Stimulated activated CD4-positive, alpha-beta T cell treated with anti-CD3 and anti-CD28 coated beads, Interleukin-12 subunit alpha, Interleukin-12 subunit beta, amount 100 ng/mL, for 4 hours (primary cell): ENCODE data around the gene CDH24.

Experiments
- DNase-seq: peaks from one replicate; pipeline ENCODE4 v3.0.0-alpha.2; 2020

Gene CDH24

GRCh38 chr14:23090254-23090636 is 32.9 kb upstream of the CDH24 start:
- DNase-seq = no peak

GRCh38 chr14:23089498-23090253 is 32.4 kb upstream of the CDH24 start:
- no peak for DNase-seq

DNA sequence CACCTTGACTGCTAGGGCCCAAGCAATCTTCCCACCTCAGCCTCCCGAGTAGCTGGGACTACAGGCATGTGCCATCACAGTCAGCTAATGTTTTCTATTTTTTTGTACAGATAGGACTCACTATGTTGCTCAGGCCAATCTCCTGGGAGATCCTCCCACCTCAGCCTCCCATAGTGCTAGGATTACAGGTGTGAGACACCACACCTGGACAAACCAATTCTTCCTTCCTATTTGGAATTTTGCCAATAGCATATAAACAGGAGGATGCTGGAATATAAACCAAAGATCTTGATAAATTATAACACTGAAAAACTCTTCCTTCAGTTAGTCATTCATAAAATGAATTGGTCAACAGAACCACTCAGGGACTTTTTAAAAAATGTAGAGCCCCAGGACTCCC is 29.2 kb upstream of the CDH24 start:
- no peak for DNase-seq

DNA sequence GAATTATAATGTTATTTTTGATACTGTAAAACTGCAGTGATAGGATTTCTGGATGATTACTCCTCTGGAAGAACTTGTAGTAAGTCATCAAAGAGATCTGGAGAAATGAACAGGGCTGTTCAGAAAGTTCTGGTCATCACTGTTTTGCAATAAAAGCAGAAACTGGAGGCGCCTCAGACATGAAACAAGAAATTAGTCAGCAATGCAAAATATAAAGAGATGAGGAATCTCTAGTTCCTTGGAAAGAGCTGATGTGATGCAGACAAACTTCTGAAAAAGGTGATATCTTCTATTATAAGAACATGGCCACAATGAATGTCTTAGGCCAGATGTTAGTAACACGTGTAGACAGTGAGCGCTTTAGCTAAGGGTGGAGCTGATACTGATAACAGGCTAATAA is 28.1 kb upstream of the CDH24 start:
- DNase-seq = no peak

- no peak for DNase-seq
These were observed 23.2 kb upstream of the CDH24 start for GRCh38 chr14:23080474-23080873.

DNA sequence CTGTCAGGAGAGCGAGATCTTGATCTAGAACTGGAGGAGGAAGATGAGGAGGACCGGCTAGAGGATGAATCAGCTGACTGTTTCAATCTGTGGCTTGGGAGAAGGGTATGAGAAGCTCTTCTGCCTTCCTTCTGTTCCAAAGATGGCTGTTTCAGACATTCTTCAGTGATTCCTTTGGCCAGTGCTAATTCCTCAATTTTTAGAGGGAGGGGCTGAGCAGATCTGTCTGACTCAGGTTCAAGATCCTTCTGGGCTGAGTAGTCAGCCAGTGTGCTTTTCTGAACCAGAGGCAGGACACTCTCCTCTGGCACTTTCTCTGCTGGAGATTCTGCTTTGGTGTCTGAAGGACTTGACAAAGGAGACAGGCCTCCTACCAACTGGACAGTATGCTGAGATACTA is 22.4 kb upstream of the CDH24 start:
- no peak for DNase-seq

GRCh38 chr14:23078692-23079116 is 21.4 kb upstream of the CDH24 start:
- no peak for DNase-seq

GRCh38 chr14:23077962-23078361 is 20.6 kb upstream of the CDH24 start:
- DNase-seq = no peak

DNA sequence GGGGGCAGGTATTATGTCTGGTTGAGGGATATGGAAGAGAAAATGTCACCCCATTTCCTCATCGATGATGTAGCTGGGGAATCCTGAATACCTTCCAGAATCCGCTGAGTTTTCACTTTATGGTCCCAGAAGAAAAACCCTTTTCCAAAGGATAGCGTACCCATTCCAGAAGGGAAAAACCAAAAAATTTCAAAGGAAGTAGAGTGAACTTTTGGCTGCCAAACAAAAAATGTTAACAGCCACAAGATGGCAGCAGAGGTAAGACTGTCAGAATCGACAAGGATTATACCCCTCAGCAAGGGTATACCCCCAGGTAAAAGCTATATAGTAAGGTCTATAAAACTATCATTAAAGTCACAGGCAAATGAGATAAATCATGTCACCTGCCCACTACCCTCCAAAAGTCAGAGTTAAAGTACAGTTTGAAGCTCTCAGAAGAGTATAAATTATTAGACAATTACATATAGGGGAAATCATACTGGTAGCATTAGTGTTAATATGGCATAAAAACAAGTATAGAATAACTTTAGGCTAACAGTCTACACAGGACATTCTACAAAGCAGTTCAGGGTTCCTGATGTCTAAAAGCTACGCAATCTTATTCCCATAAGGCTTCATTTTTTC is 19.6 kb upstream of the CDH24 start:
- DNase-seq = no peak

- DNase-seq = no peak
These were observed 17.6 kb upstream of the CDH24 start for GRCh38 chr14:23074906-23075305.

DNA sequence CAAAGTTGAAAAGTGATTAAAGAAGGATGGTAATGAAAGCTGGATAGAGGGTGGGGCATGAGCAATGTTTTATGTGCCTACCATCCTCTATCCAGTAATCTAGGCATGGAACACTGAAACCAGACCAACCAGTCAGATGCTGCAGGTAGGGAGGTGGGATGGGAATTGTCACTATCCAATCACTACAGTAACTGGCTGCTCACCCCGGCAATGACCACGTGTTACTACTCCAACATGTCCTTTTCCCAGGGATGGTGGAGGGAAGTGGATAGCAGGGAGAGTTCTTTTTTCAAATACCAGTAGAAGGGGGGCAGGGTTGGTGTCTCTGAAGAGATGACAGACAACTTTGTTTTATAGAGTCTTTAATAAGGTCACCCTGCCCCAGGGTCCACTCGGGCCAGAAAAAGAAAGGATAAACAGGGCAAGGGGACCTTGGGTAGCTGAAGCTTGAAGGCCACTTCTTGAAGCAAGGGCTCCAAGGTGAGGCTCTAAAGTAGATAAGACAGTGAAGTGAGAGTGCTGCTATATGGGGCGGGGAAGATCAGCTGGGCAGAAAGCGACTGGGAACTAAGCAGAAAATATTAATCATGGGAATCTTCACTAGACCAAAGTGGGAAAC is 14.7 kb upstream of the CDH24 start:
- DNase-seq = no peak

GRCh38 chr14:23071244-23071920 is 14.1 kb upstream of the CDH24 start:
- DNase-seq = peak; percentile 71

DNA sequence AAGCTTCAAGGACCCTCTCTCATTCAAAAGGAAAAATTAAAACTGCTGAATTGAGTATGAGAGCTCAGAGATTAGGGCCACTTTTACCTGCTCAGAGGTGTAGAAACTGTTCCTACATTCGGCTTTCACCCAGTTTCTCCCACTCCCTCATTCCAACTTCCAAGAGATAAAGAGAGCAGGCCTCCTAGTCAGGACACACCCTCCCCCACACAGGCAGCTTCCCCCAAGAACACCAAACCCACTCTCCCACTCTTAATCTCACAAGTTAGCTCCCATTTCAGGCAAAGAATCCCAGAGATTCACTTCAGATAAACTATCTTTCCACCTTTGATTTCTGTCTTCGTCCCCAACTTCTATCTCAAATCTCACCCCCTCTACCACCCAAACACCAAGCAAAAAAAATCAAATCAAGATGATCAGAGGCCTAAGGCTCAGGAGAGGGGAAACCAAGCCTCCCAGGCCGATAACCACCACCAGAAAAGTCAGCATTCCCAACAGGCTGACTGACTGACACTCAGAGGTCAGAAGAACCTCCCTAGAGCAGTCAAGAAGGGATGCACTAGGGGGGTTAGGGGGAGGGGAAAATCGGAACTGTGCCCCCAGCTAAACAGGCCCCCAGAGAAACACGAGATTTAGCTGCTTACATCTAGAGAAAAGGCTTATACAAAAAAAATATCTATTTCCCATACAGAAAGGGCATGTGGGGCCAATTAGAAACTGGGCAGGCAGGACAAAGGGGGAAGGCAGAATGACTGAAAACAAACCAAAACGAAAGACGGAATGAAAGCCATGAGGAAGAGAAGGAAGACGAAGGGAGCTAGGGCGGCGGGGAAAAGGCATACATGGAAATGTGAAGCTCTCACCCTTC is 13.2 kb upstream of the CDH24 start:
- DNase-seq = no peak

DNA sequence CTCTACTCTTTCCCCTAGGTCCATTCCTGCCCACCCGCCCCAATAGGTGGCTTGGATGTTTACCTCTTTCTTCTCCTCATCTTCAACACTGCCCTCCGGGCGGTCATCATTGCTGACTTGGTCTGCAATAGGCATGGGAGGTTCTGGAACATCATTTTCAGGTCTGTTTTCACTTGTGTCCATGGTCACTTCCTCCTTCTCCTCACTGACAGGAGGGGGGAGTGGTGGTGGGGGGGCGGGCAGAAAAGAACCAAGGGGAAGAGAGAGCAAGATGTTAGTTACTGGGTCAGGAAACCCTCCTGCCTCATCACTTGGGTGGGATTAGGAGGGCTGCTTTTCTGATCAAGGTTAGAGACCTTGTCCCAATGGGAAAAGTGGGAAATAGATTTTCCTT is 12.1 kb upstream of the CDH24 start:
- no peak for DNase-seq

GRCh38 chr14:23068789-23069412 is 11.6 kb upstream of the CDH24 start:
- DNase-seq = peak; percentile 55

DNA sequence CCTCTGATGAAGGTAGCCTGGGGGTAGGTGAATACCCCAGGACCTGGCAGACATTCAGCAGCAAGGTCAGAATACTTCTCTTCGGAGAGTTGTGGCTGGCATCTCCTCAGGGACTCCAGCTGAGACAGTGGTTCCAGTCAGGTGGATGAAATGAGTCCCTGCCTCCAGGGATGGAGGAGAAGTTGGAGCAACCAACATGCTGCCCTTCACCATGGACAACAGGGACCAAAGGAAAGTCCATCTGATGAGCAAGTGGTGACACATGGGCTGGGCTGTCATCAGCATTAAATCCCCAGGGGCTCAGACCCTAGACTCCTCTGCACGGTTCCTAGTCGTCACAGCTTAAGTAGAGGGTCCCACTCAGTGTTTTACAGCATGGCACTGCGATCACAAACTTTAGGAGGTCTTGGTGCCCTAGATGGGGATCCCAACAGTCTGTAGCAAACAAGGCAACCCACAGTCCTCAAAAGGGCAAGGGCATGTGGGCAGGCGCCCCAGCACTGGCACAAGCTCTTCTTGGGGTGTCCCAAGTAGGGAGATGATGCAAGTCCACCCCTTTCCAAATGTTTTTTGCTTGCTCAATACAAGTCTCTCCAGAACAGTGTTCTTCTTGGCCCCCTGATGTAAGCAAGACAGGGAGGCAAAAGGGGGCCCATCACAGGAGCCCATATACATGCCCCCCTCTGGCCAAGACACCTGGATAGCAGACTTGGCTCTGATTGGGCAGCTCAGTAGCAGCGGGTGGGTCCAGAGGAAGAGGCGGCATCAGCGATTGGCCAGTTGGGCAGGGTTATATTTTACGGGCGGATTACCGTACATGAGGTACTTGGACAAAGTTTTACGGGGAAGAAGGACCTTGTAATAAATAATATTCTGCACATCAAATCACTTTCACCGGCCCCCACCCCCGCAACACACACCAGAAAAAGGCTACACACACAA is 10.8 kb upstream of the CDH24 start:
- DNase-seq = no peak

- DNase-seq = no peak
These were observed 9.8 kb upstream of the CDH24 start for GRCh38 chr14:23066855-23067744.

GRCh38 chr14:23066368-23066767 is 9.0 kb upstream of the CDH24 start:
- no peak for DNase-seq

GRCh38 chr14:23063601-23064000 is 6.3 kb upstream of the CDH24 start:
- DNase-seq = no peak

- DNase-seq = no peak
These were observed 4.7 kb upstream of the CDH24 start for GRCh38 chr14:23062002-23062401.
